ENCODE measurements around the gene PID1. TPM values are rescaled to one million over a fixed set of nuclear protein-coding genes. Genes with fewer than 3 reads are reported as not detected.

Gene PID1
- total RNA-seq, 2 donors from 2014 or later, result 66.2 to 109 TPM

DNA sequence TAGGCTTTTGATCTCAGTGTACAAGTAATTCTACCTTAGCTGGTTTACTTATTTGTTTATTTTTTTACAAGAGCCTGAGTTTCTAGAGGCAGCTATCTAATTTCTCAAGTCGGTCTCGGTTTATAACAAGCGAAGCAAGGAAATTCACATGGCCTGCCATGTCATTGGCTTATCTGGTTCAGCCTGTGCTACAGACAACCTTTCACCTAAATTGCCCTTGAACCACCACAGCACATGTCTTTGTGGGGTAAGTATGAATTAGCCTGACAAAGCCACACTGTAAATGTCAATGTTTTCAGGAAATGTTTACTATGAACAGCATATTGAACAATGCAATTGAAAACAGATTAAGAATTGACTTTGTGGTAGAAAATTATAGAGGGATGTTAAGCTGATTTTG lies 167.1 kb downstream of the PID1 start:
- TF ChIP-seq, protein P1, sequence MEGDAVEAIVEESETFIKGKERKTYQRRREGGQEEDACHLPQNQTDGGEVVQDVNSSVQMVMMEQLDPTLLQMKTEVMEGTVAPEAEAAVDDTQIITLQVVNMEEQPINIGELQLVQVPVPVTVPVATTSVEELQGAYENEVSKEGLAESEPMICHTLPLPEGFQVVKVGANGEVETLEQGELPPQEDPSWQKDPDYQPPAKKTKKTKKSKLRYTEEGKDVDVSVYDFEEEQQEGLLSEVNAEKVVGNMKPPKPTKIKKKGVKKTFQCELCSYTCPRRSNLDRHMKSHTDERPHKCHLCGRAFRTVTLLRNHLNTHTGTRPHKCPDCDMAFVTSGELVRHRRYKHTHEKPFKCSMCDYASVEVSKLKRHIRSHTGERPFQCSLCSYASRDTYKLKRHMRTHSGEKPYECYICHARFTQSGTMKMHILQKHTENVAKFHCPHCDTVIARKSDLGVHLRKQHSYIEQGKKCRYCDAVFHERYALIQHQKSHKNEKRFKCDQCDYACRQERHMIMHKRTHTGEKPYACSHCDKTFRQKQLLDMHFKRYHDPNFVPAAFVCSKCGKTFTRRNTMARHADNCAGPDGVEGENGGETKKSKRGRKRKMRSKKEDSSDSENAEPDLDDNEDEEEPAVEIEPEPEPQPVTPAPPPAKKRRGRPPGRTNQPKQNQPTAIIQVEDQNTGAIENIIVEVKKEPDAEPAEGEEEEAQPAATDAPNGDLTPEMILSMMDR (IDR thresholded peaks at IDR 0.05), result no peak
- no peak for ATAC-seq (ENCODE audit: insufficient number of reproducible peaks, low FRiP score, low read depth)

DNA sequence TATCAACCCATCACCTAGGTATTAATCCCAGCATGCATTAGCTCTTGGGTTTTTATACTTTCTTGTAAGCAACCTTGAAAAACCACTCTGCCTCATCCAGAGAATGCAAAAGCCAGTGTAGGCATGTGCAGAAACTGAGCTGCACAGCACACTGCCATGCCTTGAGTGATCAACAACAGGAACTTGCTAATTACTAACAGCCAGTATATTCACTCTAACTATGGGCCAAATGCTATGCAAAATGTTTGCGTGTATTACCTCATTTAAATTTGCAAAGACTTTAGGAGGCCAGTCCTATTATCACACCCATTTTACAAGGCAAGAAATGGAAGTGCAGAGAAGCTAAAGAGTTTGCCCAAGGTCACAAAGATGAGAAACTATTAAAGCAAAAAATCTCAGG lies 169.8 kb downstream of the PID1 start:
- ATAC-seq (ENCODE audit: insufficient number of reproducible peaks, low FRiP score, low read depth), result no peak
- TF ChIP-seq, protein P1 (IDR thresholded peaks at IDR 0.05), result no peak
- no peak for DNase-seq (ENCODE audit: low spot score)
- H3K9me3 ChIP-seq, result no peaks in the 10 kb centered on the region
- H3K4me1 ChIP-seq (ENCODE audit: control insufficient read depth in 1 of 2, low read depth in 2 of 2), result peaks cover 18 to 49% of the 10 kb centered on the region in 2 donors
- no peaks in the 10 kb centered on the region for H3K27me3 ChIP-seq (replicated peaks; ENCODE audit: insufficient read depth)
- no peak overlapping the region for H3K27ac ChIP-seq
- no peaks in the 10 kb centered on the region for H3K36me3 ChIP-seq
- H3K4me3 ChIP-seq, result no peak overlapping the region

More for the DNA sequence above, 167.1 kb downstream of the PID1 start:
- no peak for DNase-seq (ENCODE audit: low spot score)
- Histone ChIP-seq H3K4me1 (ENCODE audit: control insufficient read depth in 1 of 2, low read depth in 2 of 2) (peaks cover 10 to 30% of the 10 kb centered on the region in 2 donors), H3K36me3 (no peaks in the 10 kb centered on the region), H3K9me3 (no peaks in the 10 kb centered on the region), H3K4me3 (no peak overlapping the region), H3K27me3 (replicated peaks; ENCODE audit: insufficient read depth) (no peaks in the 10 kb centered on the region), H3K27ac (no peak overlapping the region)

DNA sequence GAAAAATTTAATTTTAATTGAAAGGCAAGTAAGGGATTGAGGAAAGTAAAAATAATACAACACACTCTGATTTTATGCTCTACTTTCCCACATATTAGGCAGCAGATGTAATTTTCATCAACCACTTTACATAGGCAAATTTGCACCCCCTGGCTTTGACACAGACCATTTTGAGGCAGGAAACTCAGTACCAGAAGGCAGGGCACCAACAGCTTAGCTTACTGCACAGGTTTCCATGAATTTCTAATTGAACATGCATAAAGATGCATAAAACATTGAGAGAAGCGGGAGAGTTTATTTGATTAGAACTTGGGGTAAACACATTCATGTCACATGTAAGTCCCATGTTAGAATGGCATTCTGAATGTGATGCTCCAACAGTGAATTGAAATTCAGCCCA lies 171.9 kb downstream of the PID1 start:
- ATAC-seq (ENCODE audit: insufficient number of reproducible peaks, low FRiP score, low read depth) (no peak), DNase-seq (ENCODE audit: low spot score) (no peak)
- peaks cover 18 to 37% of the 10 kb centered on the region in 2 donors for H3K4me1 ChIP-seq (ENCODE audit: control insufficient read depth in 1 of 2, low read depth in 2 of 2)
- H3K9me3 ChIP-seq, result no peaks in the 10 kb centered on the region
- TF ChIP-seq, protein P1 (IDR thresholded peaks at IDR 0.05), result no peak
- H3K27ac ChIP-seq, result no peak overlapping the region
- H3K27me3 ChIP-seq (replicated peaks; ENCODE audit: insufficient read depth), result no peaks in the 10 kb centered on the region
- H3K4me3 ChIP-seq, result no peak overlapping the region
- no peaks in the 10 kb centered on the region for H3K36me3 ChIP-seq

DNA sequence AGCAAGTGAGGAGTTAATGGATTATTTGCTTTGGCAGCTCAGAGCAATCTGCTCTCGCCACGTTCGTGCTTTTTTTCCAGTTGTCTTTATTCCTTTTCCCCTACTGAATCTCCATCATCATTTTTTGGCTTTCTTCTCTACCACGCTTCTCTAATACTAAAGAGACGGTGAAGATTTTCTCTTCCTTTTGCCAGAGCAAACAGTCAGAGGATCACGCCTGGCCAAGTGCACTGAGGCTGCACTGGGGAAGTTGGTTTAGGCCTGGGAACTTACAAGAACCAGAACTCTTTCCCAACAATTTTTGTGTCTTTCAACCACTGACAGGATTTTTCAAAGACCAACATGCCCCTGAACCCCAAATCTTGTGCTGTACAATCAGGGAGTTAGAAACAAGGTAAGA lies 172.3 kb downstream of the PID1 start:
- DNase-seq (ENCODE audit: low spot score), result no peak
- Histone ChIP-seq H3K27ac (no peak overlapping the region), H3K36me3 (no peaks in the 10 kb centered on the region), H3K4me1 (ENCODE audit: control insufficient read depth in 1 of 2, low read depth in 2 of 2) (peaks cover 18 to 37% of the 10 kb centered on the region in 2 donors), H3K9me3 (no peaks in the 10 kb centered on the region), H3K4me3 (no peak overlapping the region), H3K27me3 (replicated peaks; ENCODE audit: insufficient read depth) (no peaks in the 10 kb centered on the region)
- TF ChIP-seq, protein P1 (IDR thresholded peaks at IDR 0.05), result no peak
- no peak for ATAC-seq (ENCODE audit: insufficient number of reproducible peaks, low FRiP score, low read depth)

DNA sequence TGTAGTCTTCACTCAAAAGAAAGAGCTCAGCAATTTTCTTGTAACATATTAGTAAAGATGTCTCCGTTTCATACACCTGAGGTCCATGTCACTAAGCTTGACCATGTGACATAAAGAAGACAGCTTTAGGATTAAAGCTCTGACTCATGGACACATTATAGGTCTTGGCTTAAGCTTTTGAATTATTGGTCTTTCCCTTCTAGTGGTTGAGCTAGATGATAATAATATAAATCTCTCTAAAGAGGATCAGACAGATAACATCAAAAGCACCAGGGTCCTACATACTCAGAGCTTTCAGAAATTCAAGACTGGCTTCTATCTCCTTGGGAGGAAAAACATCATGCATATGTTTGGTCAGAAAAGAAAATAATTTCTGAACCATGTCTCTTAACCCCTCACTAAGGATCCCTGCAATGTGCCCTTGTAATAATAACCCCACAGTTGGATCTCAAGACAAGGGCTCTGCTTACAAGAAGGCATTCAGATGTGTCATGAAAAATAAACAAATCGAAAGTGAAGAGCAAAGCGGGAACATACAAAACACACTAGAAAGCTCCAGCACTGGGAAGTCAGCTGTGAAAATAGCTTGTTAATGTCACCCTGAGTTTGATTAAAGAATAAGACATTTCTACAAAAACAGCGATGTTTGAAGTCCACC lies 174.5 kb downstream of the PID1 start:
- ATAC-seq (ENCODE audit: insufficient number of reproducible peaks, low FRiP score, low read depth) (no peak), DNase-seq (ENCODE audit: low spot score) (no peak)
- no peaks in the 10 kb centered on the region for H3K36me3 ChIP-seq
- no peak overlapping the region for H3K27ac ChIP-seq
- H3K4me1 ChIP-seq (ENCODE audit: control insufficient read depth in 1 of 2, low read depth in 2 of 2), result peaks cover 18 to 43% of the 10 kb centered on the region in 2 donors
- no peaks in the 10 kb centered on the region for H3K27me3 ChIP-seq (replicated peaks; ENCODE audit: insufficient read depth)
- TF ChIP-seq, protein P1 (IDR thresholded peaks at IDR 0.05), result no peak
- H3K4me3 ChIP-seq, result no peak overlapping the region
- H3K9me3 ChIP-seq, result no peaks in the 10 kb centered on the region

Measured in thoracic aorta (tissue), 2 donors.